ENCODE data around the gene PCDHA8.
"Not testable (repeated sequence)": the region's sequence is repeated elsewhere in the genome, so short reads cannot be mapped to it uniquely, and the experiment has no call there.

Gene PCDHA8

DNA sequence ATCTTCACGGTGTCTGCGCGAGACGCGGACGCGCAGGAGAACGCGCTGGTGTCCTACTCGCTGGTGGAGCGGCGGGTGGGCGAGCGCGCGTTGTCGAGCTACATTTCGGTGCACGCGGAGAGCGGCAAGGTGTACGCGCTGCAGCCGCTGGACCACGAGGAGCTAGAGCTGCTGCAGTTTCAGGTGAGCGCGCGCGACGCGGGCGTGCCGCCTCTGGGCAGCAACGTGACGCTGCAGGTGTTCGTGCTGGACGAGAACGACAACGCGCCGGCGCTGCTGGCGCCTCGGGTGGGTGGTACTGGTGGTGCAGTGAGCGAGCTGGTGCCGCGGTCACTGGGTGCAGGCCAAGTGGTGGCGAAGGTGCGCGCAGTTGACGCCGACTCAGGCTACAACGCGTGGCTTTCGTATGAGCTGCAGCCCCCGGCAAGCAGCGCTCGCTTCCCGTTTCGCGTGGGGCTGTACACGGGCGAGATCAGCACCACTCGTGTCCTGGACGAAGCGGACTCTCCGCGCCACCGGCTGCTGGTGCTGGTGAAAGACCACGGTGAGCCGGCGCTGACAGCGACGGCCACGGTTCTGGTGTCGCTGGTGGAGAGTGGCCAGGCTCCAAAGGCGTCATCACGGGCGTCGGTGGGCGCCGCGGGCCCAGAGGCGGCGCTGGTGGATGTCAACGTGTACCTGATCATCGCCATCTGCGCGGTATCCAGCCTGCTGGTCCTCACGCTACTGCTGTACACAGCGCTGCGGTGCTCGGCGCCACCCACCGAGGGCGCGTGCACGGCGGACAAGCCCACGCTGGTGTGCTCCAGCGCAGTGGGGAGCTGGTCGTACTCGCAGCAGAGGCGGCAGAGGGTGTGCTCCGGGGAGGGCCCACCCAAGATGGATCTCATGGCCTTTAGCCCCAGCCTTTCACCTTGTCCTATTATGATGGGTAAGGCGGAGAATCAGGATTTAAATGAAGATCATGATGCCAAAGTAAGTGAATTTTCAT, 11.2 kb upstream of the PCDHA8 start:
- not testable (repeated sequence) for DNase-seq (ENCODE audit: low read depth in 2 of 2)

DNA sequence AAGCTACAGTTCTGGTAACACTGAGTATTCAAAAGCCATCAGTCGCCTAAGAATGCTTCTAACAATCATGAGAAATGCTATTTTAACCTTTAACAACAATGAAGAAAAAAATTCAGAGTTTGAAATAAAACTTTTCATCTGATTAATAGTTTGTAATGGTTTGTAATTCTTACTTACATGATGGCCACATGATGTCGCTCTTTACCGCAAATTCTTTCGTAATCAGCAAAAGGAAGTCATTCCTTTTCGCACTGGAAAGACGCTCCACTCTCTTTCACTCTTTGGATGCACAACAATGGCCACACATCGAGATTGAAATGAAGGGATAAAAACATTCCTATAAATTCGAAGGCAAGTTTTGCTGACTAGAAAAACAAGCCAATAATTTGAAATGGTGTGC, 7.0 kb upstream of the PCDHA8 start, which contains the start of gene PCDHA7:
TSS of gene PCDHA7 (plus strand) at position 277 of the 400 bp plus-strand sequence. CDS start at position 392, 115 bp downstream.
- DNase-seq (ENCODE audit: low read depth in 2 of 2), result no peak

DNA sequence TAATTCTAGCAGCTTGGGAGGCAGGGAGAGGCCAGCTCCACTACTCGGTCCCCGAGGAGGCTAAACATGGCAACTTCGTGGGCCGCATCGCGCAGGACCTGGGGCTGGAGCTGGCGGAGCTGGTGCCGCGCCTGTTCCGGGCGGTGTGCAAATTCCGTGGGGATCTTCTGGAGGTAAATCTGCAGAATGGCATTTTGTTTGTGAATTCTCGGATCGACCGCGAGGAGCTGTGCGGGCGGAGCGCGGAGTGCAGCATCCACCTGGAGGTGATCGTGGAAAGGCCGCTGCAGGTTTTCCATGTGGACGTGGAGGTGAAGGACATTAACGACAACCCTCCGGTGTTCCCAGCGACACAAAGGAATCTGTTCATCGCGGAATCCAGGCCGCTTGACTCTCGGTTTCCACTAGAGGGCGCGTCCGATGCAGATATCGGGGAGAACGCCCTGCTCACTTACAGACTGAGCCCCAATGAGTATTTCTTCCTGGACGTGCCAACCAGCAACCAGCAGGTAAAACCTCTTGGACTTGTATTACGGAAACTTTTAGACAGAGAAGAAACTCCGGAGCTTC, 6.5 kb upstream of the PCDHA8 start:
- not testable (repeated sequence) for DNase-seq (ENCODE audit: low read depth in 2 of 2)

DNA sequence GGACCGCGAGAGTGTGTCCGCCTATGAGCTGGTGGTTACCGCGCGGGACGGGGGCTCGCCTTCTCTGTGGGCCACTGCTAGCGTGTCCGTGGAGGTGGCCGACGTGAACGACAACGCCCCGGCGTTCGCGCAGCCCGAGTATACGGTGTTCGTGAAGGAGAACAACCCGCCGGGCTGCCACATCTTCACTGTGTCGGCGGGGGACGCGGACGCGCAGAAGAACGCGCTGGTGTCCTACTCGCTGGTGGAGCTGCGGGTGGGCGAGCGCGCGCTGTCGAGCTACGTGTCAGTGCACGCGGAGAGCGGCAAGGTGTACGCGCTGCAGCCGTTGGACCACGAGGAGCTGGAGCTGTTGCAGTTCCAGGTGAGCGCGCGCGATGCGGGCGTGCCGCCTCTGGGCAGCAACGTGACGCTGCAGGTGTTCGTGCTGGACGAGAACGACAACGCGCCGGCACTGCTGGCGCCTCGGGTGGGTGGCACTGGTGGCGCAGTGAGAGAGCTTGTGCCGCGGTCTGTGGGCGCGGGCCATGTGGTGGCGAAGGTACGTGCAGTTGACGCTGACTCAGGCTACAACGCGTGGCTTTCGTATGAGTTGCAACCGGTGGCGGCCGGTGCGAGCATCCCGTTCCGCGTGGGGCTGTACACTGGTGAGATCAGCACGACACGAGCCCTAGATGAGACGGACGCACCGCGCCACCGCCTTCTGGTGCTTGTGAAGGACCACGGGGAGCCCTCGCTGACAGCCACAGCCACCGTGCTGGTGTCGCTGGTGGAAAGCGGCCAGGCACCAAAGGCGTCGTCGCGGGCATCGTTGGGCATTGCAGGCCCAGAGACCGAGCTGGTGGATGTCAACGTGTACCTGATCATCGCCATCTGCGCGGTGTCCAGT, 5.1 kb upstream of the PCDHA8 start:
- no peak for DNase-seq (ENCODE audit: low read depth in 2 of 2)

DNA sequence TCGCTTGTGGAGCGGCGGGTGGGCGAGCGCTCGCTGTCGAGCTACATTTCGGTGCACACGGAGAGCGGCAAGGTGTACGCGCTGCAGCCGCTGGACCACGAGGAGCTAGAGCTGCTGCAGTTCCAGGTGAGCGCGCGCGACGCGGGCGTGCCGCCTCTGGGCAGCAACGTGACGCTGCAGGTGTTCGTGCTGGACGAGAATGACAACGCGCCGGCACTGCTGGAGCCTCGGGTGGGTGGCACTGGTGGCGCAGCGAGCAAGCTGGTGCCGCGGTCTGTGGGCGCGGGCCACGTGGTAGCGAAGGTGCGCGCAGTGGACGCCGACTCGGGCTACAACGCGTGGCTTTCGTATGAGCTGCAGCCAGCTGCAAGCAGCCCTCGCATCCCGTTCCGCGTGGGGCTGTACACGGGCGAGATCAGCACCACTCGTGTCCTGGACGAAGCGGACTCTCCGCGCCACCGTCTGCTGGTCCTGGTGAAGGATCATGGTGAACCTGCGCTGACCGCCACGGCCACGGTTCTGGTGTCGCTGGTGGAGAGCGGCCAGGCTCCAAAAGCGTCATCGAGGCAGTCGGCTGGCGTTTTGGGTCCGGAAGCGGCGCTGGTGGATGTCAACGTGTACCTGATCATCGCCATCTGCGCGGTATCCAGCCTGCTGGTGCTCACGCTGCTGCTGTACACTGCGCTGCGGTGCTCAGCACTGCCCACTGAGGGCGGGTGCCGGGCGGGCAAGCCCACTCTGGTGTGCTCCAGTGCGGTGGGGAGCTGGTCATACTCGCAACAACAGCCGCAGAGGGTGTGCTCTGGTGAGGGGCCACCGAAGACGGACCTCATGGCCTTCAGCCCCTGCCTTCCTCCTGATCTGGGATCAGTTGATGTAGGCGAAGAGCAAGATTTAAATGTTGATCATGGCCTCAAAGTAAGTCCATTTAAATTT, 2.1 kb downstream of the PCDHA8 start:
- DNase-seq (ENCODE audit: low read depth in 2 of 2), result no peak

DNA sequence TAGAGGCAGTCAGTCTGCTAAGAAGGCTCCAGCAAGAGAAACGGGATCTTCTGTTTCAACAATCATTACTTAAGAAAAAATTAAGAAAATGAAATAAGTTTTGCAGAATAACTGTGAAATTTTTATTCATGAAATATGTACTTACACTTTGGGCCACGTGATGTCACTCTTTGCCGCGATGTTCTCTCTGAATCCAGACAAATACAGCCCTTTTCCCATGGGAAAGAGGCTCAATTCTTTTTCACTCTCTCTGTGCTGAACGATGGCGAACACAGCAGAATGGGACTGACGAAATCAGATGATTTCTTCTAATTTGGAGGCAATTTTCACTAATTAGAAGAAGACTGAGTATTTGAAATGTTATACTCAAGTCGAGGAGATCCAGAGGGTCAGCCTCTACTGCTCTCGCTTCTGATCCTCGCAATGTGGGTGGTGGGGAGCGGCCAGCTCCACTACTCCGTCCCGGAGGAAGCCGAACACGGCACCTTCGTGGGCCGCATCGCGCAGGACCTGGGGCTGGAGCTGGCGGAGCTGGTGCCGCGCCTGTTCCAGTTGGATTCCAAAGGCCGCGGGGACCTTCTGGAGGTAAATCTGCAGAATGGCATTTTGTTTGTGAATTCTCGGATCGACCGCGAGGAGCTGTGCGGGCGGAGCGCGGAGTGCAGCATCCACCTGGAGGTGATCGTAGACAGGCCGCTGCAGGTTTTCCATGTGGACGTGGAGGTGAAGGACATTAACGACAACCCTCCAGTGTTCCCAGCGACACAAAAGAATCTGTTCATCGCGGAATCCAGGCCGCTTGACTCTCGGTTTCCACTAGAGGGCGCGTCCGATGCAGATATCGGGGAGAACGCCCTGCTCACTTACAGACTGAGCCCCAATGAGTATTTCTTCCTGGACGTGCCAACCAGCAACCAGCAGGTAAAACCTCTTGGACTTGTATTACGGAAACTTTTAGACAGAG, 7.4 kb downstream of the PCDHA8 start, which contains the start of gene PCDHA9:
TSS of gene PCDHA9 (plus strand) at position 244 of the 964 bp plus-strand sequence. CDS start at position 358, 114 bp downstream.
- DNase-seq (ENCODE audit: low read depth in 2 of 2), result not testable (repeated sequence)

DNA sequence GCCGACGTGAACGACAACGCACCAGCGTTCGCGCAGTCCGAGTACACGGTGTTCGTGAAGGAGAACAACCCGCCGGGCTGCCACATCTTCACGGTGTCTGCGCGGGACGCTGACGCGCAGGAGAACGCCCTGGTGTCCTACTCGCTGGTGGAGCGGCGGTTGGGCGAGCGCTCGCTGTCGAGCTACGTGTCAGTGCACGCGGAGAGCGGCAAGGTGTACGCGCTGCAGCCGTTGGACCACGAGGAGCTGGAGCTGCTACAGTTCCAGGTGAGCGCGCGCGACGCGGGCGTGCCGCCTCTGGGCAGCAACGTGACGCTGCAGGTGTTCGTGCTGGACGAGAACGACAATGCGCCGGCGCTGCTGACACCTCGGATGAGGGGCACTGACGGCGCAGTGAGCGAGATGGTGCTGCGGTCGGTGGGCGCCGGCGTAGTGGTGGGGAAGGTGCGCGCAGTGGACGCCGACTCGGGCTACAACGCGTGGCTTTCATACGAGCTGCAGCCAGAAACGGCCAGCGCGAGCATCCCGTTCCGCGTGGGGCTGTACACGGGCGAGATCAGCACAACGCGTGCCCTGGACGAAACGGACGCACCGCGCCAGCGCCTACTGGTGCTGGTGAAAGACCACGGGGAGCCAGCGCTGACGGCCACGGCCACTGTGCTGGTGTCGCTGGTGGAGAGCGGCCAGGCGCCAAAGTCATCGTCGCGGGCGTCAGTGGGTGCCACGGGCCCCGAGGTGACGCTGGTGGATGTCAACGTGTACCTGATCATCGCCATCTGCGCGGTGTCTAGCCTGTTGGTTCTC, 9.0 kb downstream of the PCDHA8 start:
- DNase-seq (ENCODE audit: low read depth in 2 of 2), result not testable (repeated sequence)

DNA sequence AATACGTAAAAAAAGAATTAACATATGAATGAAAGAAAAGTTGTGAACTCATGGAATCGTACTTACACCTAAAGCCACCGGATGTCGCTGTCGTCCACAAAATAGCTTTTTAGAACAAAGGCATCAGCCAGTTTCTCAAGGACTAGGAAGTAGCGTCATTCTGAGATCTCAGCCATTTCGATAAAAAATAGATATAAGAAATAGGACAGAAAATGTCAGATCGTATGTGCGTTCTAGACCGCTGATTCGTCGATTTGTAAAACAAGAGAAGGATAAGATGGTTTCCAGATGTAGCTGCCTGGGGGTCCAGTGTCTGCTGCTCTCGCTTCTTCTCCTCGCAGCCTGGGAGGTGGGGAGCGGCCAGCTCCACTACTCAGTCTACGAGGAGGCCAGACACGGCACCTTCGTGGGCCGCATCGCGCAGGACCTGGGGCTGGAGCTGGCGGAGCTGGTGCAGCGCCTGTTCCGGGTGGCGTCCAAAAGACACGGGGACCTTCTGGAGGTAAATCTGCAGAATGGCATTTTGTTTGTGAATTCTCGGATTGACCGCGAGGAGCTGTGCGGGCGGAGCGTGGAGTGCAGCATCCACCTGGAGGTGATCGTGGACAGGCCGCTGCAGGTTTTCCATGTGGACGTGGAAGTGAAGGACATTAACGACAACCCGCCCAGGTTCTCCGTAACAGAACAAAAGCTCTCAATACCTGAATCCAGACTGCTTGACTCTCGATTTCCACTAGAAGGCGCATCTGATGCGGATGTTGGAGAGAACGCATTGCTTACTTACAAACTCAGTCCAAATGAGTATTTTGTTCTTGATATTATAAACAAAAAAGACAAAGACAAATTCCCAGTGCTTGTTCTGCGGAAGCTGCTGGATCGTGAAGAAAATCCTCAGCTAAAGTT, 15.0 kb downstream of the PCDHA8 start, which contains the start of gene PCDHA10:
TSS of gene PCDHA10 (plus strand) at position 126 of the 903 bp plus-strand sequence. CDS start at position 278, 152 bp downstream.
- no peak for DNase-seq (ENCODE audit: low read depth in 2 of 2)

DNA sequence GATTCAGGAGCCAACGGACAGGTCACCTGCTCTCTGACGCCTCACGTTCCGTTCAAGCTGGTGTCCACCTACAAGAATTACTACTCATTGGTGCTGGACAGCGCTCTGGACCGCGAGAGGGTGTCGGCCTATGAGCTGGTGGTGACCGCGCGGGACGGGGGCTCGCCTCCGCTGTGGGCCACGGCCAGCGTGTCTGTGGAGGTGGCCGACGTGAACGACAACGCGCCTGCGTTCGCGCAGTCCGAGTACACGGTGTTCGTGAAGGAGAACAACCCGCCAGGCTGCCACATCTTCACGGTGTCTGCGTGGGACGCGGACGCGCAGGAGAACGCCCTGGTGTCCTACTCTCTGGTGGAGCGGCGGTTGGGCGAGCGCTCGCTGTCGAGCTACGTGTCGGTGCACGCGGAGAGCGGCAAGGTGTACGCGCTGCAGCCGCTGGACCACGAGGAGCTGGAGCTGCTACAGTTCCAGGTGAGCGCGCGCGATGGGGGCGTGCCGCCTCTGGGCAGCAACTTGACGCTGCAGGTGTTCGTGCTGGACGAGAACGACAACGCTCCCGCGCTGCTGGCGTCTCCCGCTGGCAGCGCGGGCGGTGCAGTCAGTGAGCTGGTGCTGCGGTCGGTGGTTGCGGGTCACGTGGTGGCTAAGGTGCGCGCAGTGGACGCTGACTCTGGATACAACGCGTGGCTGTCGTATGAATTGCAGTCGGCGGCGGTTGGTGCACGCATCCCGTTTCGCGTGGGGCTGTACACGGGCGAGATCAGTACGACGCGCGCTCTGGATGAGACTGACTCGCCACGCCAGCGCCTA, 16.4 kb downstream of the PCDHA8 start:
- DNase-seq (ENCODE audit: low read depth in 2 of 2), result no peak

DNA sequence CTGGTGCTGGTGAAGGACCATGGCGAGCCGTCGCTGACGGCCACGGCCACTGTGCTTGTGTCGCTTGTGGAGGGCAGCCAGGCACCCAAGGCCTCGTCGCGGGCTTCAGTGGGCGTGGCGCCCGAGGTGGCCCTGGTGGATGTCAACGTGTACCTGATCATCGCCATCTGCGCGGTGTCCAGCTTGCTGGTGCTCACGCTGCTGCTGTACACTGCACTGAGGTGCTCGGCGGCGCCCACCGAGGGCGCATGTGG, 16.9 kb downstream of the PCDHA8 start:
- no peak for DNase-seq (ENCODE audit: low read depth in 2 of 2)

DNA sequence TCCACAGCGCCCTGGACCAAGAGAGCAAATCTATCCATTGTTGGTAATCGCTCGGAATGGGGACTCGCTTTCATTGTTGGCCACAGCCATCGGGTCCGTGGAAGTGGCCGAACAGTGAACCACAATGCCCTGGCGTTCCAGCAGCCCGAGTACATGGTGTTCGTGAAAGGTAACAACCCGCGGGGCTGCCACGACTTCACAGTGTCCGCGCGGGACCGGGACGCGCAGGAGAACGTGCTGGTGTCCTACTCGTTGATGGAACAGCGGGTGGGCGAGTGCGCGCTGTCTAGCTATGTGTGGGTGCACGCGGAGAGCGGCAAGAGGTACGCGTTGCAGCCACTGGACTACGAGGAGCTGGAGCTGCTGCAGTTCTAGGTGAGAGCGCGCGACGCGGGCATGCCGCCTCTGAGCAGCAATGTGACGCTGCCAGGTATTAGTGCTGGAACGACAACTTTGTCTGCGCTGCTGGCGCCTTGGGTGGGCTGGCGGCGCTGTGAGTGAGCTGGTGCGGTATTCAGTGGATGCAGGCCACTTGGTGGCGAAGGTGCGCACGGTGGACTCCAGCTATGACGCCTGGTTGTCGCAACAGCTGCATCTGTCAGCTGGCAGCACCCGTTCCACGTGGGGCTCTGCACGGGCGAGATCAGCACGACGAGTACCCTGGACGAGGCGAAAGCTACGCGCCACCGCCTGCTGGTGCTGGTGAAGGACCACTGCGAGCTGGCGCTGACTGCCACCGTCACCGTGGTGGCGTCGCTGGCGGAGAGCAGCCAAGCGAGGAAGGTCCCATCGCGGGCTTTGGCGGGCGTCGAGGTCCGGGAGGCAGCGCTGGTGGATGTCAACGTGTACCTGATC, 21.7 kb downstream of the PCDHA8 start:
- no peak for DNase-seq (ENCODE audit: low read depth in 2 of 2)

DNA sequence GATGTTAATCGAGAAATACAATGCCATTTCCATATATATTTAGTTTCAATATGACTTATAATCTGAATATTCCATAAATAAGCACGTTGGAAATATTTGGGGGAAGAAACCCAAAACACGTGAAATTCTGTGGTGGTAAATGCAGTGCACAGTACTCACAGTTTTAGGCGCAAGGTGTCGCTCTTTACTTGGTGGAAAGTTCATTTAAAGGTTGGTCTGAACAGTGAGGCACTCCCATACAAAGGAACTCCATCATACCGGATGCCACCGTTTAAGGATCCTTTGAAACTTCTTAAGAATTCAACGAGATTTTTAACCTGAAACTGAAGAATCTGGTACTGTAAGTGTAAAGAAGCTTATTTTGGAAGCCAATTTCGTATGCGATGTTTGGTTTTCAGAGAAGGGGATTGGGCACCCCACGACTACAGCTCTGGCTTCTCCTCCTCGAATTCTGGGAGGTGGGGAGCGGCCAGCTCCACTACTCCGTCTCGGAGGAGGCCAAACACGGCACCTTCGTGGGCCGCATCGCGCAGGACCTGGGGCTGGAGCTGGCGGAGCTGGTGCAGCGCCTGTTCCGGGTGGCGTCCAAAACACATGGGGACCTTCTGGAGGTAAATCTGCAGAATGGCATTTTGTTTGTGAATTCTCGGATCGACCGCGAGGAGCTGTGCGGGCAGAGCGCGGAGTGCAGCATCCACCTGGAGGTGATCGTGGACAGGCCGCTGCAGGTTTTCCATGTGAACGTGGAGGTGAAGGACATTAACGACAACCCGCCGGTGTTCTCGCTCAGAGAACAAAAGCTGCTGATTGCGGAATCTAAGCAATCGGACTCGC, 28.0 kb downstream of the PCDHA8 start, which contains the start of gene PCDHA11:
TSS of gene PCDHA11 (plus strand) at position 237 of the 834 bp plus-strand sequence. CDS start at position 384, 147 bp downstream.
- no peak for DNase-seq (ENCODE audit: low read depth in 2 of 2)

DNA sequence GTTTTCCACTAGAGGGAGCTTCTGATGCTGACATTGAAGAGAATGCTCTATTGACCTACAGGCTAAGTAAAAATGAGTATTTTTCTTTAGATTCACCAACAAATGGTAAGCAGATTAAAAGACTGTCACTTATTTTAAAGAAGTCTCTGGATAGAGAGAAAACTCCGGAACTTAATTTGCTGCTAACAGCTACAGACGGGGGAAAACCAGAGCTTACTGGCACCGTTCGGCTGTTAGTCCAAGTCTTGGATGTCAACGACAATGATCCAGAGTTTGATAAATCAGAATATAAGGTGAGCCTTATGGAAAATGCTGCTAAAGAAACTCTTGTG, 28.5 kb downstream of the PCDHA8 start:
- DNase-seq (ENCODE audit: low read depth in 2 of 2), result no peak

DNA sequence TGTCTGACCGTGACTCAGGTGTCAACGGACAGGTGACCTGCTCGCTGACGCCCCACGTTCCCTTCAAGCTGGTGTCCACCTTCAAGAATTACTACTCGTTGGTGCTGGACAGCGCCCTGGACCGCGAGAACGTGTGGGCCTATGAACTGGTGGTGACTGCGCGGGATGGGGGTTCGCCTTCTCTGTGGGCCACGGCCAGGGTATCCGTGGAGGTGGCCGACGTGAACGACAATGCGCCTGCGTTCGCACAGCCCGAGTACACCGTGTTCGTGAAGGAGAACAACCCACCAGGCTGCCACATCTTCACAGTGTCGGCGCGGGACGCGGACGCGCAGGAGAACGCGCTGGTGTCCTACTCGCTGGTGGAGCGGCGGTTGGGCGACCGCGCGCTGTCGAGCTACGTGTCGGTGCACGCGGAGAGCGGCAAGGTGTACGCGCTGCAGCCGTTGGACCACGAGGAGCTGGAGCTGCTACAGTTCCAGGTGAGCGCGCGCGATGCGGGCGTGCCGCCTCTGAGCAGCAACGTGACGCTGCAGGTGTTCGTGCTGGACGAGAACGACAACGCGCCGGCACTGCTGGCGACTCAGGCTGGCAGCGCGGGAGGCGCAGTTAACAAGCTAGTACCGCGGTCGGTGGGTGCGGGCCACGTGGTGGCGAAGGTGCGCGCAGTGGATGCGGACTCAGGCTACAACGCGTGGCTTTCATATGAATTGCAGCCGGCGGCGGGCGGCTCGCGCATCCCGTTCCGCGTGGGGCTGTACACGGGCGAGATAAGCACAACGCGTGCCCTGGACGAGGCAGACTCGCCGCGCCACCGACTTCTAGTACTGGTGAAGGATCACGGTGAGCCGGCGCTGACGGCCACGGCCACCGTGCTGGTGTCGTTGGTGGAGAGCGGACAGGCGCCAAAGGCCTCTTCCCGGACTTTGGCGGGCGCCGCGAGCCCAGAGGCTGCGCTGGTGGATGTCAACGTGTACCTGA, 29.5 kb downstream of the PCDHA8 start:
- DNase-seq (ENCODE audit: low read depth in 2 of 2), result no peak
